ENCODE data around the gene CHRND. TPM values are rescaled to one million over a fixed set of nuclear protein-coding genes. Genes with fewer than 3 reads are reported as not detected.

Gene CHRND
- total RNA-seq, 4 donors from 2014 or later = not detected

DNA sequence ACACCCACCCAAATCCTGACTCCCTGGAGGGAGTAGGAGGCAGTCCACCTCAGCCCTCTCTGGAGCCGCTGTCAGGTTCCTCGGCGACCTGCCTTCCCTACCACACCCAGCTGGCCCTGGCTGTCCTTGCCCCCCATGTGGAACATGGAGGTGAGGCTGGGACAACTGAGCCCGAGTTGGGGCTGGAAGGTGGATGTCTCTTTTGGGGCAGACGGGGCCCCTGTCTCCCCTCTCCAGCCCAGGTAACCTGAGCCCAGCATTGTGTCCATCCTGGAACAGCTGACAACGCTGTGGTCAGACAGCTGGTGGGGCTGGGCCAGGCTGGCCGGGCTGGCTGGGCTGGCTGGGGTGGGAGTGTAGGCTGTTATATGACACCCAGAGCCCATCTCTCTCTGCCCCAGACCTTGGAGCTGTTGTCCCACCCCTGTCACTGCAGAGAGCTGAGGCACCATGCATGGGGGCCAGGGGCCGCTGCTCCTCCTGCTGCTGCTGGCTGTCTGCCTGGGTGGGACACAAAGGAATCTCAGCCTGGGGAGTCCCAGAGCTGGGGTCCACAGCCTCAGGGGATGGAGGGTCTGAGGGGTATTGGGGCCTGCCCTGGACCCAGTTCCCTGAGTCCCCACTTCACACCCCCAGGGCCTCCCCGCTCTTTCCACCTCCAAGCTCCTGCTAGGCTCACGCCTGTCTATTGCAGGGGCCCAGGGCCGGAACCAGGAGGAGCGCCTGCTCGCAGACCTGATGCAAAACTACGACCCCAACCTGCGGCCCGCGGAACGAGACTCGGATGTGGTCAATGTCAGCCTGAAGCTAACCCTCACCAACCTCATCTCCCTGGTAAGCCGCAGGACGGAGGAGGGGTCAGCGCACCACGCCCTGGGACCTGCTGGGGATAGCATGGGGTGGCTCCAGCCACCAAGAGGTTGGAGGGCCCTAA lies 13.6 kb downstream of the CHRND start, which contains the start of gene CHRNG:
Gene CHRNG, plus strand, starts transcription at position 395 of the 934 bp plus-strand sequence. Its CDS starts 56 bp downstream, at position 451.
- DNase-seq (ENCODE audit: low spot score in 2 of 2) = no peak
- WGBS, 2 donors = 57 to 59% methylated on average over 20 of the region's 23 CpGs
- no peak within 1 kb of the TSS for H3K27ac ChIP-seq

GRCh38 chr2:232540441-232541041 lies 14.6 kb downstream of the CHRND start:
- Histone ChIP-seq H3K9me3 (peaks cover 0 to 12% (median 0%) of the 10 kb centered on the region in 4 donors), H3K27ac (no peak overlapping the region), H3K4me3 (no peak overlapping the region), H3K36me3 (peaks cover 0 to 15% (median 0%) of the 10 kb centered on the region in 3 donors), H3K4me1 (no peaks in the 10 kb centered on the region), H3K27me3 (peaks cover 0 to 39% of the 10 kb centered on the region in 2 donors)
- DNase-seq (ENCODE audit: low spot score in 2 of 2) = no peak
- WGBS, 2 donors = 77 to 89% methylated on average over 16 to 17 of the region's 17 CpGs
- TF ChIP-seq, protein P1, sequence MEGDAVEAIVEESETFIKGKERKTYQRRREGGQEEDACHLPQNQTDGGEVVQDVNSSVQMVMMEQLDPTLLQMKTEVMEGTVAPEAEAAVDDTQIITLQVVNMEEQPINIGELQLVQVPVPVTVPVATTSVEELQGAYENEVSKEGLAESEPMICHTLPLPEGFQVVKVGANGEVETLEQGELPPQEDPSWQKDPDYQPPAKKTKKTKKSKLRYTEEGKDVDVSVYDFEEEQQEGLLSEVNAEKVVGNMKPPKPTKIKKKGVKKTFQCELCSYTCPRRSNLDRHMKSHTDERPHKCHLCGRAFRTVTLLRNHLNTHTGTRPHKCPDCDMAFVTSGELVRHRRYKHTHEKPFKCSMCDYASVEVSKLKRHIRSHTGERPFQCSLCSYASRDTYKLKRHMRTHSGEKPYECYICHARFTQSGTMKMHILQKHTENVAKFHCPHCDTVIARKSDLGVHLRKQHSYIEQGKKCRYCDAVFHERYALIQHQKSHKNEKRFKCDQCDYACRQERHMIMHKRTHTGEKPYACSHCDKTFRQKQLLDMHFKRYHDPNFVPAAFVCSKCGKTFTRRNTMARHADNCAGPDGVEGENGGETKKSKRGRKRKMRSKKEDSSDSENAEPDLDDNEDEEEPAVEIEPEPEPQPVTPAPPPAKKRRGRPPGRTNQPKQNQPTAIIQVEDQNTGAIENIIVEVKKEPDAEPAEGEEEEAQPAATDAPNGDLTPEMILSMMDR (IDR thresholded peaks at IDR 0.05) = no peak
- no peak for TF ChIP-seq POLR2A (IDR thresholded peaks at IDR 0.05)
- no peak for TF ChIP-seq EP300 (IDR thresholded peaks at IDR 0.05)

More for the DNA sequence above, 13.6 kb downstream of the CHRND start, which contains the start of gene CHRNG:
- H3K4me3 ChIP-seq = no peak within 1 kb of the TSS
- peaks cover 0 to 7% (median 0%) of the 10 kb centered on the region in 4 donors for H3K9me3 ChIP-seq
- peaks cover 0 to 47% of the 10 kb centered on the region in 2 donors for H3K27me3 ChIP-seq
- no peak for TF ChIP-seq EP300 (IDR thresholded peaks at IDR 0.05)
- TF ChIP-seq POLR2A (IDR thresholded peaks at IDR 0.05) = no peak
- TF ChIP-seq, protein P1 (IDR thresholded peaks at IDR 0.05) = no peak
- no peaks in the 10 kb centered on the region for H3K4me1 ChIP-seq
- H3K36me3 ChIP-seq = peaks cover 0 to 6% (median 0%) of the 10 kb centered on the region in 3 donors

- Histone ChIP-seq H3K27ac (no peak overlapping the region), H3K4me1 (no peaks in the 10 kb centered on the region), H3K9me3 (peaks cover 0 to 8% (median 0%) of the 10 kb centered on the region in 4 donors), H3K27me3 (peaks cover 0 to 31% of the 10 kb centered on the region in 2 donors), H3K36me3 (peaks cover 0 to 24% (median 0%) of the 10 kb centered on the region in 3 donors), H3K4me3 (no peak overlapping the region)
- TF ChIP-seq EP300 (IDR thresholded peaks at IDR 0.05) = no peak
- TF ChIP-seq POLR2A (IDR thresholded peaks at IDR 0.05) = no peak
- TF ChIP-seq, protein P1 (IDR thresholded peaks at IDR 0.05) = no peak
- DNase-seq (ENCODE audit: low spot score in 2 of 2) = no peak
- 74 to 75% methylated on average over 15 to 19 of the region's 19 CpGs for WGBS, 2 donors
These were observed 15.4 kb downstream of the CHRND start for GRCh38 chr2:232541195-232541960.

DNA sequence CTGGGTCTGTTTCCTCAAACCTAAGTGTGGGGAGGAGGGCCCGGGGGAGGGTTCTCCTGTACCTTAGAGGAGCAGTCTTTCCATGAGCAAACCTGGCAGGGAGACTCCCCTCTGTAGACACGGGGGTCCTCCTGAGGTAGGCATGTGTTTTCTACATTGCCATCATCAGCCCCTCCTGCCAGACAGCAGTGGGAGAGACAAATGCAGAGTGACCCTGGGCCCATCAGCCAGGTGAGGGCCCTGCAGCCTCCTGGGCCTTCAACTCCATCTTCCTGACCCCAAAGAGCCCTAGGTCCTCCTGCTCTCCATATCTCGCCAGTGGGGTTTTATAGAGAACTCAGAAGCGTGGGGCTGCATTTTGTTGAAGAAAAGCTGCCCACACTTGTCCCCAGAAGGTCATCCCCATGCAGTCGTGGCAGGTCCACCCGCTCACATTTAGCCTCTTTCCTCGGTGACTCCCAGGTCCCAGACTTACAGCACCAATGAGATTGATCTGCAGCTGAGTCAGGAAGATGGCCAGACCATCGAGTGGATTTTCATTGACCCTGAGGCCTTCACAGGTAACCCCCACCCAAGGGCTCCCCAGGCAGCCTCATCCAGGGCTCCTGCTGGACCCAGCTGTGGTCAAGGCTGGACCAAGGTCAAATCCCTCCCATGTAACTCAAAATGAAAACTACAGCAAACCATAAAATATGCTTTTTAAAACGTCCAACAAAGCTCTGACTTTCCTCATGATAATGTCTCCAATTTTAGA lies 16.2 kb downstream of the CHRND start:
- peaks cover 0 to 7% (median 0%) of the 10 kb centered on the region in 4 donors for H3K9me3 ChIP-seq
- H3K36me3 ChIP-seq = peaks cover 0 to 31% (median 0%) of the 10 kb centered on the region in 3 donors
- TF ChIP-seq, protein P1 (IDR thresholded peaks at IDR 0.05) = no peak
- TF ChIP-seq EP300 (IDR thresholded peaks at IDR 0.05) (no peak), POLR2A (IDR thresholded peaks at IDR 0.05) (no peak)
- 65 to 69% methylated on average over 9 of the region's 9 CpGs for WGBS, 2 donors
- no peak overlapping the region for H3K27ac ChIP-seq
- no peak overlapping the region for H3K4me3 ChIP-seq
- H3K27me3 ChIP-seq = peaks cover 0 to 23% of the 10 kb centered on the region in 2 donors
- no peak for DNase-seq (ENCODE audit: low spot score in 2 of 2)
- no peaks in the 10 kb centered on the region for H3K4me1 ChIP-seq
